Activated T-helper 1 cell treated with anti-CD3 and anti-CD28 coated beads, Interleukin-12 subunit alpha, Interleukin-12 subunit beta, Interleukin-2, Interleukin-4 antibody, amounts not matched to agents 30 ng/mL and 10 ng/mL and 1 ng/mL, durations not matched to agents 14 hours and 24 hours and 36 hours (primary cell): ENCODE data around the gene SLCO2A1. TPM values are rescaled to one million over a fixed set of nuclear protein-coding genes. Genes with fewer than 3 reads are reported as not detected.

Experiments used
- DNase-seq: peaks from one replicate; pipeline ENCODE4 v3.0.0; 2021; ENCODE audit warnings: low spot score
- H3K27ac Mint-ChIP-seq: one replicate; pipeline ENCODE4 v1.8.0; 2021; ENCODE audit warnings: mild to moderate bottlenecking, mixed read lengths
- H3K27me3 Mint-ChIP-seq: one replicate; pipeline ENCODE4 v1.8.0; 2022; ENCODE audit warnings: mild to moderate bottlenecking, moderate library complexity, mixed read lengths; ENCODE audit not compliant: insufficient read depth
- H3K36me3 Mint-ChIP-seq: one replicate; pipeline ENCODE4 v1.8.0; 2021; ENCODE audit warnings: low read depth, mixed read lengths
- H3K4me1 Mint-ChIP-seq: one replicate; pipeline ENCODE4 v1.8.0; 2021; ENCODE audit warnings: low read depth, mixed read lengths
- H3K4me3 Mint-ChIP-seq: one replicate; pipeline ENCODE4 v1.8.0; 2021; ENCODE audit warnings: mild to moderate bottlenecking, moderate library complexity, mixed read lengths
- H3K9me3 Mint-ChIP-seq: one replicate; pipeline ENCODE4 v1.8.0; 2021; ENCODE audit warnings: mixed read lengths
- intact Hi-C: fragments of 100-400 bp; cut with micrococcal nuclease; formaldehyde crosslinking; loops from one replicate; pipeline ENCODE4 v1.15.1; 2024
- total RNA-seq: library from RNA; stranded (reverse); gene quantifications from 2 replicates; pipeline ENCODE4 v1.2.3, GENCODE V29; 2022

Gene SLCO2A1
- total RNA-seq, 1 donor from 2014 or later: not detected

- intact Hi-C loops: no loop called here
- Mint-ChIP-seq H3K4me1 (no peaks in the 10 kb centered on the region), H3K9me3 (no peaks in the 10 kb centered on the region), H3K27me3 (peaks cover 45% of the 10 kb centered on the region), H3K36me3 (no peaks in the 10 kb centered on the region), H3K27ac (no peak overlapping the region), H3K4me3 (no peak overlapping the region)
- no peak for DNase-seq
Measured at GRCh38 chr3:133892541-133893231, 137.0 kb downstream of the SLCO2A1 start.

- intact Hi-C loops: no loop called here
- no peak for DNase-seq
- Mint-ChIP-seq H3K9me3 (no peaks in the 10 kb centered on the region), H3K4me1 (no peaks in the 10 kb centered on the region), H3K4me3 (no peak overlapping the region), H3K27me3 (peaks cover 38% of the 10 kb centered on the region), H3K27ac (no peak overlapping the region), H3K36me3 (no peaks in the 10 kb centered on the region)
Measured at GRCh38 chr3:133891662-133892378, 137.9 kb downstream of the SLCO2A1 start.

GRCh38 chr3:133890972-133891644, 138.6 kb downstream of the SLCO2A1 start:
- Mint-ChIP-seq H3K4me1 (no peaks in the 10 kb centered on the region), H3K27ac (no peak overlapping the region), H3K9me3 (no peaks in the 10 kb centered on the region), H3K4me3 (no peak overlapping the region), H3K36me3 (no peaks in the 10 kb centered on the region), H3K27me3 (peaks cover 32% of the 10 kb centered on the region)
- no peak for DNase-seq
- intact Hi-C loops: no loop called here

- H3K4me3 Mint-ChIP-seq: no peak overlapping the region
- H3K27ac Mint-ChIP-seq: no peak overlapping the region
- intact Hi-C loops: no loop called here
Measured at GRCh38 chr3:133890037-133890436, 139.7 kb downstream of the SLCO2A1 start.

GRCh38 chr3:133888726-133889340, 140.9 kb downstream of the SLCO2A1 start:
- intact Hi-C loops: no loop called here
- H3K4me1 Mint-ChIP-seq: no peaks in the 10 kb centered on the region
- H3K36me3 Mint-ChIP-seq: no peaks in the 10 kb centered on the region
- no peak for DNase-seq
- no peak overlapping the region for H3K4me3 Mint-ChIP-seq
- H3K27ac Mint-ChIP-seq: no peak overlapping the region
- H3K9me3 Mint-ChIP-seq: no peaks in the 10 kb centered on the region
- peaks cover 23% of the 10 kb centered on the region for H3K27me3 Mint-ChIP-seq

More at GRCh38 chr3:133890037-133890436, 139.7 kb downstream of the SLCO2A1 start:
- Mint-ChIP-seq H3K4me1 (no peaks in the 10 kb centered on the region), H3K27me3 (peaks cover 29% of the 10 kb centered on the region), H3K9me3 (no peaks in the 10 kb centered on the region), H3K36me3 (no peaks in the 10 kb centered on the region)
- no peak for DNase-seq

- Mint-ChIP-seq H3K9me3 (no peaks in the 10 kb centered on the region), H3K36me3 (no peaks in the 10 kb centered on the region), H3K4me3 (no peak overlapping the region), H3K27ac (no peak overlapping the region), H3K4me1 (no peaks in the 10 kb centered on the region), H3K27me3 (peaks cover 16% of the 10 kb centered on the region)
- intact Hi-C loops: no loop called here
- DNase-seq: no peak
Measured at GRCh38 chr3:133887803-133888703, 141.7 kb downstream of the SLCO2A1 start.

- no peak overlapping the region for H3K27ac Mint-ChIP-seq
- H3K9me3 Mint-ChIP-seq: no peaks in the 10 kb centered on the region
- no peaks in the 10 kb centered on the region for H3K36me3 Mint-ChIP-seq
Measured at GRCh38 chr3:133887074-133887802, 142.5 kb downstream of the SLCO2A1 start.

GRCh38 chr3:133886031-133886722, 143.5 kb downstream of the SLCO2A1 start:
- no peak for DNase-seq
- H3K9me3 Mint-ChIP-seq: peaks cover 4% of the 10 kb centered on the region
- H3K27ac Mint-ChIP-seq: no peak overlapping the region
- H3K4me3 Mint-ChIP-seq: no peak overlapping the region
- no peaks in the 10 kb centered on the region for H3K36me3 Mint-ChIP-seq
- H3K4me1 Mint-ChIP-seq: peaks cover 11% of the 10 kb centered on the region
- intact Hi-C loops: no loop called here
- peaks cover 8% of the 10 kb centered on the region for H3K27me3 Mint-ChIP-seq

More at GRCh38 chr3:133887074-133887802, 142.5 kb downstream of the SLCO2A1 start:
- Mint-ChIP-seq H3K4me3 (no peak overlapping the region), H3K4me1 (peaks cover 3% of the 10 kb centered on the region), H3K27me3 (peaks cover 8% of the 10 kb centered on the region)
- intact Hi-C loops: no loop called here
- DNase-seq: no peak

- peaks cover 7% of the 10 kb centered on the region for H3K27me3 Mint-ChIP-seq
- no peak overlapping the region for H3K4me3 Mint-ChIP-seq
- H3K9me3 Mint-ChIP-seq: peaks cover 4% of the 10 kb centered on the region
- intact Hi-C loops: no loop called here
- no peak overlapping the region for H3K27ac Mint-ChIP-seq
- peaks cover 13% of the 10 kb centered on the region for H3K4me1 Mint-ChIP-seq
- DNase-seq: no peak
- H3K36me3 Mint-ChIP-seq: no peaks in the 10 kb centered on the region
Measured at GRCh38 chr3:133884887-133885711, 144.6 kb downstream of the SLCO2A1 start.

GRCh38 chr3:133884054-133884886, 145.5 kb downstream of the SLCO2A1 start:
- no peak overlapping the region for H3K4me3 Mint-ChIP-seq
- H3K27ac Mint-ChIP-seq: no peak overlapping the region
- no peaks in the 10 kb centered on the region for H3K36me3 Mint-ChIP-seq
- DNase-seq: no peak
- intact Hi-C loops: no loop called here
- peaks cover 4% of the 10 kb centered on the region for H3K9me3 Mint-ChIP-seq
- peaks cover 13% of the 10 kb centered on the region for H3K4me1 Mint-ChIP-seq
- peaks cover 6% of the 10 kb centered on the region for H3K27me3 Mint-ChIP-seq
